ENCODE data around the gene RTCA.
"Not testable (repeated sequence)": the region's sequence is repeated elsewhere in the genome, so short reads cannot be mapped to it uniquely, and the experiment has no call there.

RTCA gene

DNA sequence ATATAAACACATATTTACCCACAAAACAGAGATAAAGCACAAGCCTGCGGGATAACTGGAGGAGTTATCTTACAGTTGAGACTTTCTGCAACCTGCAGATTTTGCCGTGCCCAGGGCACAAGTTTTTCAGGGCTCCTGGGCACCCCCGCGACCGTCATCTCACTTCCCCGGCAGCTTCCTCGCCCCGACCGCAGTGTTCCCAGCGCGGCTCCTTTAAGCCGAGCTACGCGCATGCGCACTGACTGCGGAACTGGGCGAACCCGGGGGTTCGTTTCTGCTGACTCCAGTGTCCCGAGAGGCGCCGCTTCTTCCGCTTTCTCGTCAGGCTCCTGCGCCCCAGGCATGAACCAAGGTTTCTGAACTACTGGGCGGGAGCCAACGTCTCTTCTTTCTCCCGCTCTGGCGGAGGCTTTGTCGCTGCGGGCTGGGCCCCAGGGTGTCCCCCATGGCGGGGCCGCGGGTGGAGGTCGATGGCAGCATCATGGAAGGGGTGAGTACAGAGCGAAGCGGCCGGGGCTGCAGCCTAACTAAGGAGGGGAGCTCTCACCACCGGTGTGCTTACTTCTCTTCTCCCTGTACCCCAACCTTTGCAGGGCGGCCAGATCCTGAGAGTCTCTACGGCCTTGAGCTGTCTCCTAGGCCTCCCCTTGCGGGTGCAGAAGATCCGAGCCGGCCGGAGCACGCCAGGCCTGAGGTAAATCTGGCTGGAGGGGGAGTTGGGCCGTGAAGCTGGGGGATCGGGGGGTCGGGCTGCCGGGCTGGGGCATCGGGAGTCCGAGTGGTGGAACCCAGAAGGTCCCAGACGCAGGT is at the start of gene RTCA:
TSS of gene RTCA (plus strand) at position 286 of the 810 bp plus-strand sequence. CDS start at position 446, 160 bp downstream.
- Histone ChIP-seq H3K36me3 (ENCODE audit: control insufficient read depth, insufficient read depth, low read length) (peaks cover 3% of the 10 kb centered on the region), H3K4me1 (ENCODE audit: control insufficient read depth, insufficient read depth, low read length) (no peaks in the 10 kb centered on the region), H3K4me3 (ENCODE audit: low read depth, low read length) (peak within 1 kb of the TSS; percentile 97), H3K27me3 (ENCODE audit: control insufficient read depth, insufficient read depth, low read length) (no peaks in the 10 kb centered on the region), H3K9ac (ENCODE audit: low read depth, low read length) (peak within 1 kb of the TSS; percentile 94), H3K9me3 (ENCODE audit: control insufficient read depth, insufficient read depth, low read length) (no peaks in the 10 kb centered on the region)

DNA sequence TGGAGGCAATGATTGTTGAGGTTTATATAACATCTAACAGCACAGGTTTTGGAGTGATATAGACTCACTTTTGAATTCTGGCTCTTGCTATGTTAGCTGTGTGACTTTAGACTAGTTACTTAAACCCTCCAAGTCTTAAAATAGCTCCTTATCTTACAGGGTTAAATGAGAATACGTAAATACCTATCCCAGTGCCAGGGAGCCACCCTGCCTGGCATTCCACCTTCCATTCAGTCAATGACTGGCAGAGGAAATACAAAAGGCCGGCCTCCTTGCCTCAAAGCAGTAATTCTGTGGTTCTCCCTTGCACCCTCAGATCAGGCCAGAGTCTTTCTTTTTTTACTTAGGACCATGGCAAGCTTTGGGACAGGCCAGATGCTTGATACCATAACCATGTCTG is 48.2 kb upstream of the RTCA start:
- Histone ChIP-seq H3K36me3 (ENCODE audit: control insufficient read depth, insufficient read depth, low read length) (no peaks in the 10 kb centered on the region), H3K4me3 (ENCODE audit: low read depth, low read length) (no peak overlapping the region), H3K9me3 (ENCODE audit: control insufficient read depth, insufficient read depth, low read length) (no peaks in the 10 kb centered on the region), H3K9ac (ENCODE audit: low read depth, low read length) (no peak overlapping the region), H3K4me1 (ENCODE audit: control insufficient read depth, insufficient read depth, low read length) (no peaks in the 10 kb centered on the region), H3K27me3 (ENCODE audit: control insufficient read depth, insufficient read depth, low read length) (no peaks in the 10 kb centered on the region)

DNA sequence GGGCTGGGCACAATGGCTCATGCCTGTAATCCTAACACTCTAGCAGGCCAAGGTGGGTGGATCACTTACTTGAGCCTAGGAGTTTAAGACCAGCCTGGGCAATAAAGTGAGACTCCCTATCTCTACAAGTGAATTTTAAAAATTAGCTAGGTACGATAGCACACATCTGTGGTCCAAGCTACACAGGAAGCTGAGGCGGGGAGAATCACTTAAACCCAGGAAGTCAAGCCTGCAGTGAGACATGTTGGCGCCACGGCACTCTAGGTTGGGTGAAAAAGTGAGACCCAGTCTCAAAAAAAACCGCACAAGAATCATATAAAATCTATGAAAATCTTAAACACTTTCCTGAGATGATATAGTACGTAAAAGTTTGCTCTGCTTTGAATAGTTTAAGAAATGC is 46.6 kb upstream of the RTCA start:
- Histone ChIP-seq H3K9me3 (ENCODE audit: control insufficient read depth, insufficient read depth, low read length) (no peaks in the 10 kb centered on the region), H3K9ac (ENCODE audit: low read depth, low read length) (no peak overlapping the region), H3K4me3 (ENCODE audit: low read depth, low read length) (no peak overlapping the region), H3K4me1 (ENCODE audit: control insufficient read depth, insufficient read depth, low read length) (no peaks in the 10 kb centered on the region), H3K36me3 (ENCODE audit: control insufficient read depth, insufficient read depth, low read length) (no peaks in the 10 kb centered on the region), H3K27me3 (ENCODE audit: control insufficient read depth, insufficient read depth, low read length) (no peaks in the 10 kb centered on the region)

DNA sequence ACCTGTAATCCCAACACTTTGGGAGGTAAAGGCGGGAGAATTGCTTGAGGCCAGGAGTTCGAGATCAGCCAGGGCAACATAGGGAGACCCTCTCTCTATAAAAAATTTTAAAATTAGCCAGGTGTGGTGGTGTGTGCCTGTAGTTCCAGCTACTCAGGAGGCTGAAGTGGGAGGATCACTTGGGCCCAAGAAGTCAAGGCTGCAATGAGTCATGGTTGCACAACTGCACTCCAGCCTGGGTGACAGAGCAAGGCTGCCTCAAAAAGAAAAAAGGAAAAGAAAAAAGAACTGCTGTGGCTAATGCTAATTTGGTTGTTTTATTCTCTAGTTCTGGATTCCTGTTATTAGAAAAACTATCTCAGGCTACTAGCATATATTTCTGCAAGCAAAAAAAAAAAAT is 46.1 kb upstream of the RTCA start:
- Histone ChIP-seq H3K9me3 (ENCODE audit: control insufficient read depth, insufficient read depth, low read length) (no peaks in the 10 kb centered on the region), H3K27me3 (ENCODE audit: control insufficient read depth, insufficient read depth, low read length) (no peaks in the 10 kb centered on the region), H3K36me3 (ENCODE audit: control insufficient read depth, insufficient read depth, low read length) (no peaks in the 10 kb centered on the region), H3K4me1 (ENCODE audit: control insufficient read depth, insufficient read depth, low read length) (no peaks in the 10 kb centered on the region), H3K4me3 (ENCODE audit: low read depth, low read length) (no peak overlapping the region), H3K9ac (ENCODE audit: low read depth, low read length) (no peak overlapping the region)

DNA sequence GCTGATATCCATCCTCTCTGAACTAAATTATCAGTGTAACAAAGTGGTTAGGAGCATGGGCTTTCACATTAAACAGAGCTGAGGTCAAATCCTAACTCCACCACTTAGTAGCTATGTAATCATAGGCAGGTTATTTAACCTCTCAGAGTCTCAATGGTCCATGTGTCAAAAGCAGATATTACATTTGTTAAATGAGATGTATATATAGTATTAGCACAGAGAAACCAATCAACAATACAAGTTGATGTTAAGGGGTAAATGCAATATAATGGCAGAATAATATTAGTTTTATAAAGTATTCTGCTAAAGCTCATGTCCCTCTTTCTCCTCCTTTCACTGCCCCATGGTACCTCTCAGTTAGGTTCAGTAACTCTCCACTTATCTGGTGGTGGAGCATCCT is 43.6 kb upstream of the RTCA start:
- H3K9me3 ChIP-seq (ENCODE audit: control insufficient read depth, insufficient read depth, low read length) = no peaks in the 10 kb centered on the region
- no peaks in the 10 kb centered on the region for H3K27me3 ChIP-seq (ENCODE audit: control insufficient read depth, insufficient read depth, low read length)
- no peaks in the 10 kb centered on the region for H3K4me1 ChIP-seq (ENCODE audit: control insufficient read depth, insufficient read depth, low read length)
- no peak overlapping the region for H3K4me3 ChIP-seq (ENCODE audit: low read depth, low read length)
- H3K36me3 ChIP-seq (ENCODE audit: control insufficient read depth, insufficient read depth, low read length) = no peaks in the 10 kb centered on the region
- H3K9ac ChIP-seq (ENCODE audit: low read depth, low read length) = no peak overlapping the region

DNA sequence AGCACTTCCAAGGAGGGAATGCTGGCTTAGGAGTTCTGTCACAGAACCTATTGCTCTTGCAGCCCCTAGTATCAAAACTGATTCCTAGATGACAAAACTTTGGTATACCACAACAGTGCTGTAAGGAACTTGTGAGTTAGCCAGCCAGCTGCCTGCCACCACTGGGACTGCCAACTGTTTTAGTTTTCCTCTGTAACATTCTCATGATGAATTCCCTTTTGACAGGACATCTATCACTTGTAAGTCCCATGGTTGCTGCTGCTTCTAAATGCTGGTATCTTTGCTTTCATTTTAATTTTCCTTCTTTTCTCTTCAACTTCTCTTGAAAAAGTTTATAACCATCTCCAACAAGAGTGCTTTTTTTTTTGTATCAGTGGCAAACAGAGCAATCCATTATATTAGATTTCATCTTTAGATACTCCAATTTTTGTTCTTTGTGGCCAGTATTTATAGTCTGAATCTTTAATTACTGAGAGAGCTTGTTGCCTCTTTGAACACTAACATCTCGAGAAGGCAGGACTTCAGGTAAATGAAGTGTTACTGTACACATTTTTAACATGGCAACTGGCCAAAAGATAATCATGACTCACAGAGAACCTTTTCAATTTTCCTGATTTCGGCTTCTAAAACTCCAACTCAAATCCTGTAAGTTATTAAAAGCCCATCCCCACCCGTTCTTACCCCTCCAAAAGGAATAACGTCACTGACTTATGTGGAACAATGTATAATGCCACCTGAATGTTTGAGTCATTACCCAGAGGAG is 36.2 kb upstream of the RTCA start:
- no peak overlapping the region for H3K4me3 ChIP-seq (ENCODE audit: low read depth, low read length)
- no peak overlapping the region for H3K9ac ChIP-seq (ENCODE audit: low read depth, low read length)
- no peaks in the 10 kb centered on the region for H3K27me3 ChIP-seq (ENCODE audit: control insufficient read depth, insufficient read depth, low read length)
- H3K36me3 ChIP-seq (ENCODE audit: control insufficient read depth, insufficient read depth, low read length) = no peaks in the 10 kb centered on the region
- H3K9me3 ChIP-seq (ENCODE audit: control insufficient read depth, insufficient read depth, low read length) = no peaks in the 10 kb centered on the region
- H3K4me1 ChIP-seq (ENCODE audit: control insufficient read depth, insufficient read depth, low read length) = no peaks in the 10 kb centered on the region

DNA sequence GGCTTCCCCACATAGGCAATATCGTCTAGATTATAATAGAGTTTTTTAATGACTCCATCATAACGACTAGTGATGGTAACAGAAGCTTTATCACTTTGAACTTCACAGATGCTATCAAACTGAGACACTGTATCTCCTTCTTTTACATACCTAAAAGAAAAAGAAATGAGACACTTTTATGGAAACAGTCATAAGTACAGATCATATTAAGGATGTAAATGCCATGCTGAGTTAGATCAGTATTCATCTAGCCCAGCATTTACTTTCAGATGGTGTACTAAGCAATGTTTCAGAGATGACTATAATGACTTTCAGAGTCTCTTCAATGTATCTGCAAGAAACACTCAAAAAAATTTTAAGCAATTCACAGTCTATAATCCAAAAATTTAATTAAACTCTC is 35.3 kb upstream of the RTCA start:
- no peak overlapping the region for H3K4me3 ChIP-seq (ENCODE audit: low read depth, low read length)
- H3K9ac ChIP-seq (ENCODE audit: low read depth, low read length) = no peak overlapping the region
- no peaks in the 10 kb centered on the region for H3K4me1 ChIP-seq (ENCODE audit: control insufficient read depth, insufficient read depth, low read length)
- no peaks in the 10 kb centered on the region for H3K36me3 ChIP-seq (ENCODE audit: control insufficient read depth, insufficient read depth, low read length)
- H3K27me3 ChIP-seq (ENCODE audit: control insufficient read depth, insufficient read depth, low read length) = no peaks in the 10 kb centered on the region
- no peaks in the 10 kb centered on the region for H3K9me3 ChIP-seq (ENCODE audit: control insufficient read depth, insufficient read depth, low read length)

DNA sequence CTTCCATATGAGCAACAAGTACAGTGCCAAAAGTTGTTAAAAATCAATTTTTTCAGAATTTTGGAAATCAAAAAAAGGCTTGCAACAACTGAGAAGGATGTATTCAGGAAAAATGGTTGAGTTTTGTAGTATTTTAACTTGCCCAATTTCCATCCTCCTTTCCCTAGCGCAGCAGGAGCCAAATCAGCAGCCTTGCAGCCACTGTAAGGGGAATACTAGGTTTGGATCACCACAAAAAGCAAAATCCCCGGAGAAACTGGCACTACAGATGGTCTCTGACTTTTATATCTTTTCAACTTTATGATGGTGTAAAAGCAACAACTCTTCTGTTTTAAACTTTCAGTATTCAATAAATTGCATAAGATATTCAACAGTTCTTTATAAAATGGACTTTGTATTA is 34.3 kb upstream of the RTCA start:
- H3K4me3 ChIP-seq (ENCODE audit: low read depth, low read length) = no peak overlapping the region
- no peaks in the 10 kb centered on the region for H3K27me3 ChIP-seq (ENCODE audit: control insufficient read depth, insufficient read depth, low read length)
- no peaks in the 10 kb centered on the region for H3K4me1 ChIP-seq (ENCODE audit: control insufficient read depth, insufficient read depth, low read length)
- no peaks in the 10 kb centered on the region for H3K9me3 ChIP-seq (ENCODE audit: control insufficient read depth, insufficient read depth, low read length)
- H3K36me3 ChIP-seq (ENCODE audit: control insufficient read depth, insufficient read depth, low read length) = no peaks in the 10 kb centered on the region
- no peak overlapping the region for H3K9ac ChIP-seq (ENCODE audit: low read depth, low read length)

DNA sequence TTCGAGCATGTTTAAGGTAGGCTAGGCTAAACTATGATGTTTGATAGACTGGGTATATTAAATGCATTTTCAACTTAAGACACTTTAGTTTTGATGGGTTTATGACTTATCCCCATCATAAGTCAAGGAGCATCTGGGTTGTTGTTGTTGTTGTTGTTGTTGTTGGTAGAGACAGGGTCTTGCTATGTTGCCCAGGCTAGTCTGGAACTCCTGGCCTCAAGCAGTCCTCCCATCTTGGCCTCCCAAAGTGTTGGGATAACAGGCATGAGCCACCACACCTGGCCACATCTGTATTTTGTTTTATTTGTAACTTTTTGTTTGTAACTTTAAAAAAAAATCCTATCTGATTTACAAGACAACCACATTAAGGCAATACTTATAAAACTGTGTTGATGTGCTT is 33.9 kb upstream of the RTCA start:
- H3K9me3 ChIP-seq (ENCODE audit: control insufficient read depth, insufficient read depth, low read length) = no peaks in the 10 kb centered on the region
- H3K27me3 ChIP-seq (ENCODE audit: control insufficient read depth, insufficient read depth, low read length) = no peaks in the 10 kb centered on the region
- H3K4me3 ChIP-seq (ENCODE audit: low read depth, low read length) = no peak overlapping the region
- H3K4me1 ChIP-seq (ENCODE audit: control insufficient read depth, insufficient read depth, low read length) = no peaks in the 10 kb centered on the region
- H3K36me3 ChIP-seq (ENCODE audit: control insufficient read depth, insufficient read depth, low read length) = no peaks in the 10 kb centered on the region
- H3K9ac ChIP-seq (ENCODE audit: low read depth, low read length) = no peak overlapping the region

DNA sequence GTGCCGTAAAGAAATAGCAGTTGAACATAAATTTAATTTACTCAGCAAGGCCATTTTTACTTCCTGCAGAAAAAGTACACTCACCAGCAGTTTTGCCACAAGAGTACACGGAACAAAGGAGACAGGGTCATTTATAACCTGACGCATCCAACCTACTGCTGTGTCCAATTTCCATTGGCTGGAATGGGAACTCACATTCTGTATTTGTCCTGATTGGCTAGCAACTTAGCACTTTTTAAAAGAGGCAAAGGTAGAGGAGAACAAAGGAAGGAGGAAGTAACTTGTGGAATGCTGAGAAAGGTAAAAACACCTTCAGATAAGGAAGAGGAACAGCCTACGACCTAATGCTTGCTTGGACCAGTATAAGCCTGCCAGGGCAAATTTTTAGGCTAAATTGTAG is 32.5 kb upstream of the RTCA start:
- not testable (repeated sequence) for H3K9ac ChIP-seq (ENCODE audit: low read depth, low read length); H3K9me3 ChIP-seq (ENCODE audit: control insufficient read depth, insufficient read depth, low read length); H3K4me1 ChIP-seq (ENCODE audit: control insufficient read depth, insufficient read depth, low read length); H3K4me3 ChIP-seq (ENCODE audit: low read depth, low read length); H3K27me3 ChIP-seq (ENCODE audit: control insufficient read depth, insufficient read depth, low read length); H3K36me3 ChIP-seq (ENCODE audit: control insufficient read depth, insufficient read depth, low read length)

DNA sequence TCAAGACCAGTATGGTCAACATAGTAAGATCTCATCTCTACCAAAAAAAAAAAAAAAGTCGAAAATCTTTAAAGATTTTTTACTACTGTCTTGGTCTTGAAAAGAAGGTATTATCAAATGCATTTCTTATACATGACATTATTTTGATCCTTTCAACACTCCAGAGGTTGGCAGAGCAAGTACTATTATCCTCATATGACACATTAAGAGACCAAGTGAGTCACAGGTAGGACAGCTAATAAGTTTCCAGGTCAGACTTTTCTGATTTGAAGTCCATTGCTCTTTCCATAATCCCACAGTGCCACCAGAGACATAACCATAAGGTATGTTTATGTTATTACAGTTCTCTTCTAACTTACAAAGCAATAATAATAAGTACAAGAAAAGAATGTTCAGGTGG is 31.6 kb upstream of the RTCA start:
- H3K4me1 ChIP-seq (ENCODE audit: control insufficient read depth, insufficient read depth, low read length) = no peaks in the 10 kb centered on the region
- no peak overlapping the region for H3K4me3 ChIP-seq (ENCODE audit: low read depth, low read length)
- H3K9ac ChIP-seq (ENCODE audit: low read depth, low read length) = no peak overlapping the region
- H3K9me3 ChIP-seq (ENCODE audit: control insufficient read depth, insufficient read depth, low read length) = no peaks in the 10 kb centered on the region
- H3K36me3 ChIP-seq (ENCODE audit: control insufficient read depth, insufficient read depth, low read length) = no peaks in the 10 kb centered on the region
- H3K27me3 ChIP-seq (ENCODE audit: control insufficient read depth, insufficient read depth, low read length) = no peaks in the 10 kb centered on the region

DNA sequence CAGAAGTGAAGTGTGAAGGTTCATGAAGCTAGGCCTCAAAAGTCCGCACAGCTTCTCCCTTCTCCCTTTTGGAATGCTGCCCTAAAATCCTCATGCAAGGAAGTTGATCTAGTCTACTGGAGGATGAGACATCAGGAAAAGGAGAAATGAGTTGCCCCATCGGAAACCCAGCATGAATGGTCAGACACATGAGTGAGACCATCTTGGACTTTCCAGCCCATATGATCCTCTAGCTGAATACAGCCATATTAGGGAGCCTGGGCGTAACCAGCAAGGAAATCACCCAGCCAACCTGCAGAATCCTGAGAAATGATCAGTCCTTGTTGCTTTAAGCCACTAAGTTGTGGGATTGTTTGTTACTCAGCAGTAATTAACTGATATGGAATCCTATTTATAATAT is 28.9 kb upstream of the RTCA start:
- Histone ChIP-seq H3K4me1 (ENCODE audit: control insufficient read depth, insufficient read depth, low read length) (no peaks in the 10 kb centered on the region), H3K36me3 (ENCODE audit: control insufficient read depth, insufficient read depth, low read length) (no peaks in the 10 kb centered on the region), H3K9ac (ENCODE audit: low read depth, low read length) (peak overlapping the region; percentile 4), H3K4me3 (ENCODE audit: low read depth, low read length) (no peak overlapping the region), H3K9me3 (ENCODE audit: control insufficient read depth, insufficient read depth, low read length) (no peaks in the 10 kb centered on the region), H3K27me3 (ENCODE audit: control insufficient read depth, insufficient read depth, low read length) (no peaks in the 10 kb centered on the region)

Data from iPS-15b (cell line).